Peyer's patch (tissue), 4 donors: ENCODE results near the gene FAR1. TPM values are rescaled to one million over a fixed set of nuclear protein-coding genes. Genes with fewer than 3 reads are reported as not detected.

Experiments
- DNase-seq, 3 donors: peaks; one replicate each; pipeline ENCODE4 v3.0.0-alpha.2; 2017 to 2019
- H3K27ac ChIP-seq, 4 donors: fragments of 200-600 bp; sonication (generic); one replicate each; pipeline ENCODE4 v1.5.1; 2016 to 2019
- H3K27me3 ChIP-seq, 2 donors: fragments of 200-600 bp; sonication (generic); one replicate each; pipeline ENCODE4 v1.5.1; 2019
- H3K36me3 ChIP-seq, 3 donors: fragments of 200-600 bp; sonication (generic); one replicate each; pipeline ENCODE4 v1.5.1; 2016 to 2019
- H3K4me1 ChIP-seq, 4 donors: fragments of 200-600 bp; sonication (generic); one replicate each; pipeline ENCODE4 v1.5.1; 2016 to 2019
- H3K4me3 ChIP-seq, 4 donors: fragments of 200-600 bp; sonication (generic); 1 replicate in 3 of 4; 2 replicates in 1 of 4; pipeline ENCODE4 v1.5.1; 2016 to 2019; ENCODE audit warnings: mild to moderate bottlenecking in 1 of 4
- H3K9me3 ChIP-seq, 4 donors: fragments of 200-600 bp; sonication (generic); one replicate each; pipeline ENCODE4 v1.5.1; 2016 to 2019; ENCODE audit warnings: mild to moderate bottlenecking in 1 of 4
- CTCF ChIP-seq, 6 experiments: fragments of 450-650 bp in 4 of 6; fragments of 200-600 bp in 2 of 6; sonication (generic) in 1 of 6; IDR thresholded peaks; one replicate each; pipeline ENCODE4 v1.5.1; 2017 to 2019; ENCODE audit warnings: antibody characterized with exemption in 6 of 6, mild to moderate bottlenecking in 3 of 6, moderate library complexity in 1 of 6
- POLR2A ChIP-seq, 2 donors: fragments of 450-650 bp; IDR thresholded peaks; one replicate each; pipeline ENCODE4 v1.5.1; 2017; ENCODE audit warnings: antibody characterized with exemption in 2 of 2, mild to moderate bottlenecking in 2 of 2, moderate library complexity in 2 of 2
- total RNA-seq, 4 donors: library from RNA; depleted of rRNA; stranded (reverse); fragments of >200 nt; gene quantifications; one replicate each; pipeline ENCODE4 v1.1.0, GENCODE V29; 2016

Gene FAR1
- total RNA-seq, 4 donors from 2014 or later, result 35.2 to 125 (median 74.0) TPM

- Histone ChIP-seq H3K36me3 (peaks cover 0 to 48% (median 0%) of the 10 kb centered on the region in 3 donors), H3K4me1 (no peaks in the 10 kb centered on the region), H3K27me3 (no peaks in the 10 kb centered on the region), H3K4me3 (no peak overlapping the region), H3K9me3 (no peaks in the 10 kb centered on the region), H3K27ac (no peak overlapping the region)
- DNase-seq, result no peak
- TF ChIP-seq CTCF (IDR thresholded peaks at IDR 0.05) (no peak), POLR2A (IDR thresholded peaks at IDR 0.05) (no peak)
Observed at GRCh38 chr11:13718394-13718793, 49.9 kb downstream of the FAR1 start.

- H3K4me3 ChIP-seq, result no peak overlapping the region
- H3K4me1 ChIP-seq, result no peaks in the 10 kb centered on the region
- peaks cover 0 to 33% (median 0%) of the 10 kb centered on the region in 3 donors for H3K36me3 ChIP-seq
- no peak overlapping the region for H3K27ac ChIP-seq
- no peaks in the 10 kb centered on the region for H3K9me3 ChIP-seq
- TF ChIP-seq POLR2A (IDR thresholded peaks at IDR 0.05) (no peak), CTCF (IDR thresholded peaks at IDR 0.05) (no peak)
- no peaks in the 10 kb centered on the region for H3K27me3 ChIP-seq
- no peak for DNase-seq
Observed at GRCh38 chr11:13720940-13721339, 52.5 kb downstream of the FAR1 start.

- H3K27ac ChIP-seq, result no peak overlapping the region
- H3K9me3 ChIP-seq, result no peaks in the 10 kb centered on the region
- H3K27me3 ChIP-seq, result no peaks in the 10 kb centered on the region
- no peak overlapping the region for H3K4me3 ChIP-seq
- H3K36me3 ChIP-seq, result peaks cover 0 to 30% (median 0%) of the 10 kb centered on the region in 3 donors
- no peak for DNase-seq
- no peak for TF ChIP-seq POLR2A (IDR thresholded peaks at IDR 0.05)
- TF ChIP-seq CTCF (IDR thresholded peaks at IDR 0.05), result no peak
- H3K4me1 ChIP-seq, result no peaks in the 10 kb centered on the region
Observed at GRCh38 chr11:13721760-13722159, 53.3 kb downstream of the FAR1 start.

- TF ChIP-seq CTCF (IDR thresholded peaks at IDR 0.05), result no peak
- no peak for TF ChIP-seq POLR2A (IDR thresholded peaks at IDR 0.05)
- peaks cover 0 to 38% (median 0%) of the 10 kb centered on the region in 3 donors for H3K36me3 ChIP-seq
- H3K4me3 ChIP-seq, result no peak overlapping the region
- no peaks in the 10 kb centered on the region for H3K27me3 ChIP-seq
- no peak for DNase-seq
- H3K4me1 ChIP-seq, result no peaks in the 10 kb centered on the region
- no peak overlapping the region for H3K27ac ChIP-seq
- no peaks in the 10 kb centered on the region for H3K9me3 ChIP-seq
Observed at GRCh38 chr11:13726456-13726855, 58.0 kb downstream of the FAR1 start.

- no peak for DNase-seq
- H3K4me3 ChIP-seq, result no peak overlapping the region
- no peak for TF ChIP-seq POLR2A (IDR thresholded peaks at IDR 0.05)
- TF ChIP-seq CTCF (IDR thresholded peaks at IDR 0.05), result no peak
- H3K4me1 ChIP-seq, result no peaks in the 10 kb centered on the region
- peaks cover 0 to 26% (median 0%) of the 10 kb centered on the region in 3 donors for H3K36me3 ChIP-seq
- no peaks in the 10 kb centered on the region for H3K9me3 ChIP-seq
- H3K27me3 ChIP-seq, result no peaks in the 10 kb centered on the region
- H3K27ac ChIP-seq, result no peak overlapping the region
Observed at GRCh38 chr11:13728076-13728475, 59.6 kb downstream of the FAR1 start.

GRCh38 chr11:13734530-13734929 is 66.1 kb downstream of the FAR1 start:
- no peak overlapping the region for H3K27ac ChIP-seq
- no peaks in the 10 kb centered on the region for H3K9me3 ChIP-seq
- no peaks in the 10 kb centered on the region for H3K4me1 ChIP-seq
- DNase-seq, result no peak
- no peaks in the 10 kb centered on the region for H3K27me3 ChIP-seq
- TF ChIP-seq POLR2A (IDR thresholded peaks at IDR 0.05) (no peak), CTCF (IDR thresholded peaks at IDR 0.05) (no peak)
- no peak overlapping the region for H3K4me3 ChIP-seq
- no peaks in the 10 kb centered on the region for H3K36me3 ChIP-seq
